IgD-negative memory B cell (primary cell): ENCODE data around the gene TMEM42. TPM values are rescaled to one million over a fixed set of nuclear protein-coding genes. Genes with fewer than 3 reads are reported as not detected.
"Not testable (repeated sequence)": the region's sequence is repeated elsewhere in the genome, so short reads cannot be mapped to it uniquely, and the experiment has no call there.

Experiments used
- H3K27ac Mint-ChIP-seq, 3 donors: one replicate each; pipeline ENCODE4 v1.8.0; 2020 to 2022; ENCODE audit warnings: mild to moderate bottlenecking in 3 of 3, mixed read lengths in 3 of 3, moderate library complexity in 1 of 3
- H3K27me3 Mint-ChIP-seq: one replicate; pipeline ENCODE4 v1.8.0; 2021; ENCODE audit warnings: mixed read lengths
- H3K36me3 Mint-ChIP-seq: one replicate; pipeline ENCODE4 v1.8.0; 2020; ENCODE audit warnings: mild to moderate bottlenecking, mixed read lengths
- H3K4me1 Mint-ChIP-seq, 3 donors: one replicate each; pipeline ENCODE4 v1.8.0; 2020 to 2022; ENCODE audit warnings: mixed read lengths in 3 of 3, mild to moderate bottlenecking in 1 of 3
- H3K4me3 Mint-ChIP-seq, 4 donors: one replicate each; pipeline ENCODE4 v1.8.0; 2020 to 2022; ENCODE audit warnings: mild to moderate bottlenecking in 4 of 4, mixed read lengths in 4 of 4, moderate library complexity in 3 of 4
- H3K9me3 Mint-ChIP-seq, 3 donors: one replicate each; pipeline ENCODE4 v1.8.0; 2020 to 2021; ENCODE audit warnings: mixed read lengths in 3 of 3, mild to moderate bottlenecking in 1 of 3
- polyA plus RNA-seq: library from polyadenylated mRNA; unstranded; fragments of 300-500 nt; fragmentation: Illumina TruSeq; gene quantifications from one replicate; pipeline ENCODE4 v1.2.3, GENCODE V29; 2021

Gene TMEM42
- polyA plus RNA-seq, 1 donor from 2014 or later: 30.4 TPM

DNA sequence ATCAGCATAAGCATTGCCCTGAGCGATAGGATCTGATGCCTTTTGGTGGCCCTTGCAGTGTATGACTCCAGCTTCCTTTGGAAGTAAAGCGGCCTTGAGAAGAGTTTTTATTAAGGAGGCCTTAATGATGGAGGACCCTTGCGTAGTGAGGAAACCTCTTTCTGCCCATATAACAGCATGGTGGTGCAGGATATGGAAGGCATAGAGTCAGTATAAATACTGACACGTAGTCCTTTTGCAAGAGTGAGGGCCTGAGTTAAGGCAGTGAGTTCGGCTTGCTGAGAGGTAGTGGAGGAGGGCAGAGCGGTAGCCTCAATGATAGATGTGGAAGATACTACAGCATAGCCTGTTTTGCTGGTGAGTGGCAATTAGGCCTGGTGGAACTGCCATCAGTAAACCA lies 5.0 kb upstream of the TMEM42 start:
- H3K27ac Mint-ChIP-seq, H3K9me3 Mint-ChIP-seq, H3K27me3 Mint-ChIP-seq, H3K4me3 Mint-ChIP-seq, H3K36me3 Mint-ChIP-seq, H3K4me1 Mint-ChIP-seq: not testable (repeated sequence)

DNA sequence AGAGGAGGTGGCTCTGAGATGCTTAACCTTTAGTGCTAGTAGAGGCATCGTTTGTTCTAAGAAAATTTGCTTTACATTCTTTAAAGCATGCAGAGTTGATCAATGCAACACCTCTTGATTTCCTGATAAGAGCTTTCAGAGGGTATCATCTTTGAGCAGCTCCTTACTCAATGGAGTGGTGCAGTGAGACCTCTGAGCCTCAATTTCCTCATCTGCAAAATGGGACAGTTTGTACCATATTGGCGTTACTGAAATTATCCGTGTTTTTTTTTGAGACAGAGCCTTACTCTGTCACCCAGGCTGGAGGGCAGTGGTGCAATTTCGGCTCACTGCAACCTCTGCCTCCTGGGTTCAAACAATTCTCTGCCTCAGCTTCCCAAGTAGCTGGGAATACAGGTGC lies 1.6 kb upstream of the TMEM42 start:
- Mint-ChIP-seq H3K9me3 (peaks cover 0 to 2% (median 0%) of the 10 kb centered on the region in 3 donors), H3K27ac (peak overlapping the region in 1 of 3 donors; percentile 78), H3K4me3 (peak overlapping the region in 1 of 4 donors; percentile 83), H3K4me1 (peaks cover 6 to 11% (median 6%) of the 10 kb centered on the region in 3 donors), H3K36me3 (no peaks in the 10 kb centered on the region), H3K27me3 (no peaks in the 10 kb centered on the region)

DNA sequence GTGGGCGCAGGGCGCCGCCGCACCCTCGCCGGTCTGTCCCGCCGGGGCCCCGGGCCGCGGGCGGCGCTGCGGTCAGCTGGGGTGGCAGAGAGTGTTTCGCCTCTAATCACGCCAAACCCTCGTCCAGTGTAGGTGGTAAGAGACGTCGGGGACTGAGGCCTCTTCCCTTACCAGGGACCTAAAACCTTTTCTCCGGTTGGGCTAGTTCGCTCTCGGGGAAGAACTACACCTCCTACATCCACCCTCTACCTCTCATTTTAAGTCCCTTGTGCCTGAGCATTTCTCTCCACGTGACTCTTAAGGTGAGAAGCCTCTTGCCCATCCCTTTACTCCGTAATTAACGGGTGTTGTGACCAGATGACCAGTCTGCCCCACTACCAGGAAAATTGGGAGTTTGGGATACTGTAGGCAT lies 520 bp downstream of the TMEM42 start:
- Mint-ChIP-seq H3K27ac (peak overlapping the region in 2 of 3 donors; percentile 32 to 79), H3K27me3 (no peaks in the 10 kb centered on the region), H3K9me3 (peaks cover 0 to 2% (median 0%) of the 10 kb centered on the region in 3 donors), H3K4me3 (peak overlapping the region; percentile 82 to 96 (median 92)), H3K36me3 (peaks cover 2% of the 10 kb centered on the region), H3K4me1 (peaks cover 8 to 17% (median 11%) of the 10 kb centered on the region in 3 donors)

DNA sequence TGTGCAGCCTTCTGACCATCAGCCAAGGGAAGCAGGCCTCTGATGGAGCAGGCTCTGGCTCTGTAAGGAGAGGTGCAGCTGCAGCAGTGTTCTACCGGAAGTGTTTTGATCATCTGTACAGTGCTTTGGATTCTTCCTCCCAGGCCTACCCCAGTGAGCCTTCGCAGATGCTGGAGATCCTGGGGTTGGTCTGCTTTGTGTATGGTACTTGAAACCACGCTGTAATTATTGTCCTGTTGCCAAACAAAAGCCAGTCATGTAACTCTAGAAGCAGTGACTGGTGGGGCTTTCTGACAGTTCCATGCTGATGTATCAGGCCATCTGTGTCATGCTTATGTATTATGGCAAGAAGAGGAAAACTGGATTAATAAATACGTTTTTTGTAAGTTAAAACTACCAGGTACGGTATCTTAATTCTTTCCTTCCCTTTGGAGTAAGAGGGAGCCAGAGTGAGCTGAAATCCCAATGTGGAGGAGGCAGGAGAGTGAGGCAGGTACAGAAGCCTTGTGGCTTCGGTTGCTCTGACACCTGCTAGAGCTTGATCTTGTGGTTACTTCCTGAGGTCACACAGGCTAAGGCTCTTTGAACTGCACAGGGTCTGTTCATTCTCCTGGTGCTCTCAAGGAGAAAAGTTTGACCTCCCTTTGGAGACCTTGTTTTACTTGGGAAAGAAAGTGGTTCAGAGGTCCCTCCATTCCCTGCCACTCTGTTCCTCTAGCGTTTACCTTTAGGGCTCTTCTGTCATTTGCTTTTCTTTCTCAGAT lies 3.7 kb downstream of the TMEM42 start:
- H3K4me3 Mint-ChIP-seq: peak overlapping the region in 1 of 4 donors; percentile 60
- peaks cover 4% of the 10 kb centered on the region for H3K36me3 Mint-ChIP-seq
- peaks cover 0 to 3% (median 2%) of the 10 kb centered on the region in 3 donors for H3K9me3 Mint-ChIP-seq
- H3K27me3 Mint-ChIP-seq: no peaks in the 10 kb centered on the region
- H3K27ac Mint-ChIP-seq: peak overlapping the region in 2 of 3 donors; percentile 31 to 53
- peaks cover 8 to 17% (median 11%) of the 10 kb centered on the region in 3 donors for H3K4me1 Mint-ChIP-seq

DNA sequence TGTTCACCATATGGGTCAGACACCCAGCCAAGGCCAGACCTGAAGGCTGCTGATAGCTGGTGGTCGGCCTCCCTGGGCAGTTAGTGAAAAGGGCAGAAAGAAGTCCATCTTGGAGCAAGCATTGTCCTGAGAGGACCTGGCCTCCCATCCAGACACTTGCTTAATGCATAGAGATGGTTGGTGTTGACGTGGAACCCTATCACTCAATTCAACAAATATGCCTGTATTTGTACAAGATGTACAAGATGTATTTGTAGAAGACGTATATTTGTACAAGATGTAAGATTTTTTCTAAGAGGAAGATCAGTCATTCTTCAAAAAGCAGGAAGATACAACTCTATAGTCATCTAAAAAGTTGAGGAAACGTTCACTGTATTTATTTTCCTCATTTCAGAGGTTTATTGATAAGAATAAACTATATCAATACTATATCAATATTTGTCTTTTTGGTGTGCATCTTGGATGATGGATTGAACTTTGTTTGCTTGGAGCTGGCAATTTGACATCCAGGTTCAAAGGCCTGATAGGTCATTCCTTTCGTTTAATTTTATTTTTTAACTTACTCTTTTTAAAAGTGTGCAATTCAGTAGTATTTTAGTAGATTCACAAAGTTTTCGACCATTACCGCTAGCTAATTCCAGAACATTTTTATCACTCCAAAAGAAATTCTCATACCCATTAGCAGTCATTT lies 5.9 kb downstream of the TMEM42 start:
- peaks cover 6 to 13% (median 8%) of the 10 kb centered on the region in 3 donors for H3K4me1 Mint-ChIP-seq
- no peaks in the 10 kb centered on the region for H3K27me3 Mint-ChIP-seq
- peaks cover 4% of the 10 kb centered on the region for H3K36me3 Mint-ChIP-seq
- peaks cover 0 to 3% (median 0%) of the 10 kb centered on the region in 3 donors for H3K9me3 Mint-ChIP-seq
- no peak overlapping the region for H3K4me3 Mint-ChIP-seq
- H3K27ac Mint-ChIP-seq: peak overlapping the region in 1 of 3 donors; percentile 5

DNA sequence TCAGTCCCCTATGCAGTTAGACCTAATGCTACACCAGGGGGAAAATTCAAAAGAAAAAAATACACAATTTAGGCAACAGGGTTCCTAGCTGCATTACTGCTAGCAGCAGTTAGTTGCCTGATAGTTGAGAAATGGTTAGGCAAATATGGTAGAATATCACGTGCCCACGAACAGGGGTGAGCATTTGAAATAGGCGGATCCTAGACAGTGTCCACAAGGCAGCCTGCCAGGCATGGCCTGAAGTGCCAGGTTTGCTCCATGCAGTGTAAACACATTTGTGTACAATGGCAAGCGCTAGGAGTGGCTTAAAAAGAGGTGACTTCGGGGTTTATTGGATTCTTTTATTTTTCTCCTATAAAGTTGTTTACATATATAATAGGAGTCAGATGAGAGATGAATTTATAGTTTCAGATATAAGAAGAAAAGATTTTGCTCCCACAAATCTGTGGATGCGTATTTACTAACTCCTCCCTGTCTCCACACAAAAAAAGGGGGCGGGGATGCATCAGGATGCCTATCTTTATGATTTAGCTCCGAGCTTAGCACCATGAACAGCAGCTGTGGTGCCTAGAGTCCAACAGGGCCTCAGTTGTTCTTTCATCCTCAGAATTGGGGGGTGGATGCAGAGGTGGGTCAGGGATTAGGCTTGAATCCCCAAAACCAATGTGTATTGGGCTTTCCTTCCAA lies 8.8 kb downstream of the TMEM42 start:
- Mint-ChIP-seq H3K36me3 (peaks cover 6% of the 10 kb centered on the region), H3K27ac (no peak overlapping the region), H3K27me3 (no peaks in the 10 kb centered on the region), H3K4me3 (no peak overlapping the region), H3K9me3 (peaks cover 0 to 3% (median 0%) of the 10 kb centered on the region in 3 donors), H3K4me1 (peaks cover 2 to 5% (median 2%) of the 10 kb centered on the region in 3 donors)

DNA sequence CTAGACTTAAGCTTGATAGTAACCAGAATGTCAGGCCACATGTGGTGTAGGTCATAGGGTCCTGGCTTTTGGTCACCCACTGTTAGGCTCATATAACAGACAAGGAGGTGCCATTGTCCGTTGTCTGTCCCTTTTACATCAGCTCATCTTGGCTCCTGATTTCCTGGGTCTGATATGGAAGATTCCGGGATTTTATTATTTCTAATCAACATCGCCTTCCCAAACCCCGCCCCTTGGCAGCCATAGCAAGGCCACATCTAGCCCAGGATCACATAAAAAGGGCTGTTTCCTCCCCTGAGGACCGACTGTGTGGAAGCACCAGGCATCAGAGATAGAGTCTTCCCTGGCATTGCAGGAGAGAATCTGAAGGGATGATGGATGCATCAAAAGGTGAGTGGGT lies 12.6 kb downstream of the TMEM42 start, which contains the start of gene TGM4:
Gene TGM4 (plus strand): TSS at position 301 of the 400 bp plus-strand sequence. CDS start 71 bp downstream, at position 372.
- Mint-ChIP-seq H3K4me1 (peaks cover 0 to 1% (median 0%) of the 10 kb centered on the region in 3 donors), H3K9me3 (no peaks in the 10 kb centered on the region), H3K4me3 (no peak within 1 kb of the TSS), H3K27ac (no peak within 1 kb of the TSS), H3K36me3 (peaks cover 3% of the 10 kb centered on the region), H3K27me3 (no peaks in the 10 kb centered on the region)

DNA sequence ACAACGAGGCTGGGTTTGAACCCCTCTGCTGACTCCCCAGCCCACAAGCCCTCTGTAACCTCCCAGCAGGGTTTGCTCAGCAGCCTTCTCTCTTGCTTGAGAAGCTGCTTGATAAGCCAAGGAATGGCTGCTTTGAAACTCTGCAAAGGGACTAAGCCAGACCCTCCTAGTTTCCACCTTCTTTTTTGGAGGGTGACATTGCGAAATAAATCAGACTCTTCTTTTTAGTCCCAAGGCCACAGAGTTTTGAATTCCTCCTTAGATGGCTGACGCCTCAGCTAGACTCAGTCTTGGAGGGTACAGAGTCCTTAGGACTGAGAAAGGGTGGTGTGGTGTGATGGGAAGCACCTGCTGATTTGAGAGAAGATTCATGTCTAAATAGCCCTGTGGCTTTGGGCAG lies 13.9 kb downstream of the TMEM42 start:
- Mint-ChIP-seq H3K9me3 (no peaks in the 10 kb centered on the region), H3K36me3 (peaks cover 3% of the 10 kb centered on the region), H3K27me3 (no peaks in the 10 kb centered on the region), H3K27ac (no peak overlapping the region), H3K4me1 (peaks cover 0 to 1% (median 0%) of the 10 kb centered on the region in 3 donors), H3K4me3 (no peak overlapping the region)

DNA sequence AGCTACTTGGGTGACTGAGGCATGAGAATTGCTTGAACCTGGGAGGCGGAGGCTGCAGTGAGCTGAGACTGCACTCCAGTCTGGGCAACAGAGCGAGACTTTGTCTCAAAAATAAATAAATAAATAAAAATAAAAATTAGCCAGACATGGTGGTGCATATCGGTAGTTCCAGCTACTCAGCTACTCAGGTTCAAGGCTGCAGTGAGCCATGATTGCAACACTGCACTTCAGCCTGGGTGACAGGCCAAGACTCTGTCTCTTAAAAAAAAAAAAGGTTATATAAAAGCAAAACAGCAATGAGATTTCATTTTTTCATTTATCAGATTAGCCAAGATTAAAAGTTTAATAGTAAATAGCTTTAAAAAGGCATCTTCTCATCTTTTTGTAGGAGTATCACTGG lies 15.6 kb downstream of the TMEM42 start:
- H3K4me3 Mint-ChIP-seq: no peak overlapping the region
- H3K27ac Mint-ChIP-seq: no peak overlapping the region
- peaks cover 3% of the 10 kb centered on the region for H3K36me3 Mint-ChIP-seq
- no peaks in the 10 kb centered on the region for H3K9me3 Mint-ChIP-seq
- H3K27me3 Mint-ChIP-seq: no peaks in the 10 kb centered on the region
- peaks cover 0 to 1% (median 0%) of the 10 kb centered on the region in 3 donors for H3K4me1 Mint-ChIP-seq

DNA sequence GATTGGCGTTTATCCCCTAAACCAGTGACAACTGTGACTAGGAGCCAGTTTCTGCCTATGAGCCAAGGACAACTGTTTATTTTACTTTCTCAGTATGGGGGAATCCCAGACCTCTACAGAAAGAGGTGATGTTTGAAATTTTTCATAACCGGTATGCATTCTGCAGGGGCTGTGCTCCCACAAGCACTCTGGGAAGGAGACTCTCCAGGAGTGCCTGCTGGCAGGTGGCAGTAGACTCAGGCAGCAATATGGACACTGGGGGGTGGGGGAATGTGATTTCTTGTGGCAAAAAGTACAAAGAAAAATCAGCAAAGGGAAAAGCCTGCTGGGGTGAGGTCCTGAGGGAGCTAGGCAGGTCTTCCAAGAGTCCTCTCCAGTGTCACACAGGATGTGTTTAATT lies 18.6 kb downstream of the TMEM42 start:
- H3K27ac Mint-ChIP-seq: no peak overlapping the region
- no peaks in the 10 kb centered on the region for H3K9me3 Mint-ChIP-seq
- peaks cover 0 to 2% (median 1%) of the 10 kb centered on the region in 3 donors for H3K4me1 Mint-ChIP-seq
- H3K27me3 Mint-ChIP-seq: peaks cover 2% of the 10 kb centered on the region
- H3K36me3 Mint-ChIP-seq: no peaks in the 10 kb centered on the region
- H3K4me3 Mint-ChIP-seq: no peak overlapping the region

DNA sequence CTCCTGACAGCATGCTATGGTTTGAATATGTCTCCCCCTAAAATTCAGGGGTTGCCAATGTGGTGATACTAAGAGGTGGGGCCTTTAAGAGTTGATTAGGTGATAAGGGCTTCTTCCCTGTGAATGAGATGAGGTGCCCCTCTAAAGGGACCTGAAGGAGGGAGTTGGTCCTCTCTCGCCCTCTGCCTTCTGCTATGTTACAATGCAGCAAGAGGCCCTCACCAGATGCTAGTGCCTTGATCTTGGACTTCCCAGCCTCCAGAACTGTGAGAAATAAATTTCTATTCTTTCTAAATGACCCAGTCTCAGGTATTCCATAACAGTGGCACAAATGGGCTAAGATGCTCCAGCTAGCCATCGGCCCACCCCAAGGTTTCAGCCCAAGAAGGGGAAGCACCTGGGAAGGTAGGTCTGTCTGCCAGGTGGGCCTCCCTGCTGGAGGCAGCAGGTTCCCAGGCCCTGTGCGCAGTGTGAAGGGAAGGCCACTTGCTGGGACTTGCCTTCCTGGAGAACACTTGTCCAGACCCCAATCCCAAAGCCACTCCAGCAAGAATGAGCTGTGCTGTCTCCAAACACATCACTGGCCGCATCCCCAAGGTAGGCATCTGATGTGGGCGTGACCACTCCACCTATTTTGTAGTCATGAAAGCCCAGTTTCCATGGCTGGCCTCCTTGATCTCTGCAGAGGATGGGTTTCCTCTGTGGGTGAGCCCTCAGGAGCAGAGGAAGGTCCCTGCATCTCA lies 21.7 kb downstream of the TMEM42 start:
- no peaks in the 10 kb centered on the region for H3K36me3 Mint-ChIP-seq
- H3K27me3 Mint-ChIP-seq: peaks cover 4% of the 10 kb centered on the region
- H3K4me1 Mint-ChIP-seq: peaks cover 0 to 4% (median 2%) of the 10 kb centered on the region in 3 donors
- H3K9me3 Mint-ChIP-seq: no peaks in the 10 kb centered on the region
- no peak overlapping the region for H3K27ac Mint-ChIP-seq
- no peak overlapping the region for H3K4me3 Mint-ChIP-seq

DNA sequence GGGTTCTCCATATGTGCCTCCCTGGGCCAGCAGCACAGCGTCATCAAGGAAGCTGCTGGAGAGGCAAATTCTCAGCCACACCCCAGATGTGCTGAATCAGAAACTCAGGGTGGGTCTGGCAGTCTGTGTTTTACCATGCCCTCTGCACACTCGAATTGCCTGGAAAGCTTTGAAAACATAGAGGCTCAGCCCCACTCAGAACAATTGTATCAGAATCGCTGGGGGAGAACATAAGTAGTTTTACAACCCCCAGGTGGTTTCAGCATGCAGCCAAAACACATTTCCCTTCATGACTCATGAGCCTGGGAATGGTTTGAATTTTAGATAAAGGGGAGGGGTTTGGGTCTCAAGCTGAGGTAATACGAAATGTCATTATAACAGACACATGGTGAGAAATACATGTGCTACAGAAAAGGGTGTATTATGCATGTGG lies 22.3 kb downstream of the TMEM42 start:
- Mint-ChIP-seq H3K27me3 (peaks cover 4% of the 10 kb centered on the region), H3K36me3 (no peaks in the 10 kb centered on the region), H3K27ac (no peak overlapping the region), H3K9me3 (no peaks in the 10 kb centered on the region), H3K4me1 (peaks cover 0 to 3% (median 2%) of the 10 kb centered on the region in 3 donors), H3K4me3 (no peak overlapping the region)

DNA sequence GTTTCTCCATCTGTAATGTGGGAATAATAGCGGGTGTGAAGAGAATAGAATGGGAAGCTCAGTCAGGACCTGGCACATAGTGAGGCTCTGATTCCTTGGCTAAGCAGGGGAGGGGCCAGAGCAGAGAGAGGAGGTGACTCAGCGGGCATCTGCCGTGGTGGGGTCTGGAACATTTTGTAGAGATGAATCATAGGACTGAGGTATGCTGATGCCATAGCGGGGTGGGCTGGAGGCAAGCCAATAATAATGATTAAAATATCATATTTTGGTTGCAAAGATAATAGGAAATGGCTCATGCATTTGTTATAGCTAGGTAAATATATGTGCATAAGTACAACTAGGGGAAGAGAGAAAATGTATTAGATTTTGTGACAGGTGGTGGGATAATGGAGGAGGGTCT lies 23.9 kb downstream of the TMEM42 start:
- Mint-ChIP-seq H3K27ac (no peak overlapping the region), H3K4me1 (peaks cover 0 to 3% (median 2%) of the 10 kb centered on the region in 3 donors), H3K4me3 (no peak overlapping the region), H3K36me3 (no peaks in the 10 kb centered on the region), H3K27me3 (peaks cover 4% of the 10 kb centered on the region), H3K9me3 (peaks cover 0 to 2% (median 0%) of the 10 kb centered on the region in 3 donors)

DNA sequence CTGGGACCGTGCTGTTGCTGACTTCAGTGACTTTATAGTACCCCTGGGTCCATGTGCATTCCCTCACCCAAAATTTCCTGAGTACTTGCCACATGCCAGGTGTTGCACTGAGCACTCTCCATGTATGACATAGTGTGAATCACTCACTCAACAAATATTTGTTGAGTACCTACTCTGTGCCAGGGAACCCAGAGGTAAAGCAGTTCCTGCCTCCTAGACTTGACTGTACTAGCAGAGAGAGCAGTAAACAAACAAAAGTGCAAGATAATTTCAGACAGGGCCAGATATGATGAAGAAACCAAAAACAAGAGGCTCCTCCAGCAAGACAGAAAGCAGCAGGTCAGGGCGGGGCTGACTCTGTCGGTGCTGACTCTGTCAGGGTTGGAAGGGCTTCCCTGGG lies 24.8 kb downstream of the TMEM42 start:
- Mint-ChIP-seq H3K27me3 (peaks cover 4% of the 10 kb centered on the region), H3K4me3 (no peak overlapping the region), H3K4me1 (peaks cover 0 to 3% (median 2%) of the 10 kb centered on the region in 3 donors), H3K27ac (no peak overlapping the region), H3K36me3 (no peaks in the 10 kb centered on the region), H3K9me3 (peaks cover 0 to 2% (median 0%) of the 10 kb centered on the region in 3 donors)
